ENCODE data around the gene ABR.
"Not testable (repeated sequence)": the region's sequence is repeated elsewhere in the genome, so short reads cannot be mapped to it uniquely, and the experiment has no call there.

ABR gene

DNA sequence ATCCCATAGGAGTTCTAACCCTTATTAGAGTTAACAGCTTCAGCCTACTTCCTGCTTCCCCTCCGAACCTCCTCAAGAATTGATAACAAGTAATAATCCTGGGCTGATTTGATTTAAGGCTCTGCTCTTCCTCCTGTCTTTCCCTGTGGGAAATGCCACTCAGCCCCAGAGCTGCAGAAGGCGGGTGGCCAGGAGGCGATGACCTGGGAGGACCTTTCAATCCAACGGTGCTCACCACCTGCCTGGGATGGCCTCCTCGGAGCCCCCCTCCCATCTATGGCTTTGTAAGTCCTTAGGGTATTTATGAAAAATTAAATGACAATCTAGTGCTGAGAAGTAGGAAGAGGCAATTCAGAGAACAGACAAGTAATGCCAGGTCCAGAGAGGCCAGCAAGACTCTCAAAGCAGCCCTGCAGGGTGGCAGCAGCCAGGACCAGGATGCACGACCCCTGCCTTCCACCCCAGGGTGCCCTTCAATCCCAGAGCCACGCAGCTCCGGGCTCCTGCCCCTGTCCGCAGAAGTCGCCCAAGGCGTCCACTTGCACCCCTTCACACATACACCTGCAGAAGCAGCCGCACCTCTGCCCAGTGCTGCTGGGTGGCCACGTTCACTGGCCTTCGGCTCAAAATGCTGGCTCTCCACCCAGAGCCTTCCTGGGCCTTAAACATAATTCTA is 34.3 kb downstream of the ABR start:
- no peak for DNase-seq

DNA sequence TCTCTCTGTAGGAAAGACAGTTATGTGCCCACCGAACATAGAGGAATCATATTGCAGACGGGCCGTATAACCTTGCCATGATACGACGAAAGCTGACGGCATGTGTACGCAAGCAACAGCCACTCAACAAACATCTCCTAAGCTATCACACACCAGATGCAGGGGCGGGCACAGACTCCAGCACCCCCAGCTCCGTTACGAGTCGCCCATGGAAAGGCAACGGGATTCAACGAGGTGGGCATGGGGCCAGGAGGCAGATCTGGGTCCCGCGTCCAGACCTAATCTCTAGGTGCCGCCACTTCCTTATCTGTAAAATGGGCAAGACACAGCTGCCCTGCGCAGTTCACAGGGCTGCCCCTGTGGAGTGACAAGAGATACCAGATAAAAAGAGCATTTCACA is 35.6 kb downstream of the ABR start:
- no peak for DNase-seq

DNA sequence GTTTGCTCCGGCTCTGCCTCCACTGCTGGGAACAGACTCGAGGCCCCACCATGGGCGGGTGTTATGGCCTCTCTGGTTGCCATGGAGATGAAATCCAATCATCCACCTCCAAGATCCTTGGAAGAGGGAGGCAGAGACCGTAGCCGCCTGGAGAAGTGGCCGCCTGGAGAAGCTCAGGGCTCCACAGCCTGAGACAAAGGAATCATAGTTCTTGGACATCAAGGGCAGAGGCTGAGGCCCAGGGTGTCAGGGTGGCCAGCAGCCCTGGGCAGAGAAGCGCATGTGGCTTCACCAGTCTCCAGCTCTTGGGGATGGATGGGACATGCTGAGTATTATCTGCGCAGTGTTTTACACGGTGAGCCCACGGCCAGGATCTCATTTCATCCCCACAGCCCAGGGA is 36.2 kb downstream of the ABR start:
- DNase-seq: peak; percentile 41

DNA sequence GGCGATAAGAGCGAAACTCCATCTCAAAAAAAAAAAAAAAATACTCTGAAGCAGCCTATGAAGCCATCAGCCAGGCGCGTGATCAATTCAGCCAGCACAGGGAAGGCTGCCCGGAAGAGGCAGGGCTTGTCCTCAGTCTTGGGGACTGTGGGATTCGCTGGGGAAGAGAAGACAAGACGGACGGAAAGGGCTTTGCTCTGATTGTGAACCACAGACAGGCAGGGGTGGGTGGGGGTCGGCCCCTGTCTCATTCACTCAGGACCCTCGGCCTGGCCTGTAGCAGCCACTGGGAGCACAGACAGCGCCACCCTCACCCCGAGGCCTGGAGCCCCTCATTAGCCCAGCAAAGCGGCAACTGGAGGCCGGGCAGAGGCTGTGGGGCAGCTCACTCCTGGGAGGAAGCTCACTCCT is 37.2 kb downstream of the ABR start:
- no peak for DNase-seq

DNA sequence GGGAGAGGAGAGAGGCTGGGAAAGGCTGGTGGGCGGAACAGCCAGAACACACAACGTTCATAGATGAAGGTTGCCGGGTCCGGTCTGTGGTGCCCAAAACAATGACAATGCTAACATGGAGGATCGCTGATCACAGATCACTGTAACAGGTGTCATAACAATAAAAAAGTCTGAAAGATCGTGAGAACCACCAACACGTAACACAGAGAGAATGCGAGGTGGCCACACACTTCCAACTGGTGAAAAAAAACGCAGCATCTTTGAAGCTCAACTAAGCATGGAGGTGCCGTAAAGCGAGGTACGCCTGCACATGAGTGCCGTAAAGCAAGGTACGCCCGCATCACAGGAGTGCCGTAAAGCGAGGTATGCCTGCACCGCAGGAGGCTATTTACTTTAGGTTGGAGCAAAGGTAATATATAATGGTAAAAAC is 42.3 kb downstream of the ABR start:
- no peak for DNase-seq

DNA sequence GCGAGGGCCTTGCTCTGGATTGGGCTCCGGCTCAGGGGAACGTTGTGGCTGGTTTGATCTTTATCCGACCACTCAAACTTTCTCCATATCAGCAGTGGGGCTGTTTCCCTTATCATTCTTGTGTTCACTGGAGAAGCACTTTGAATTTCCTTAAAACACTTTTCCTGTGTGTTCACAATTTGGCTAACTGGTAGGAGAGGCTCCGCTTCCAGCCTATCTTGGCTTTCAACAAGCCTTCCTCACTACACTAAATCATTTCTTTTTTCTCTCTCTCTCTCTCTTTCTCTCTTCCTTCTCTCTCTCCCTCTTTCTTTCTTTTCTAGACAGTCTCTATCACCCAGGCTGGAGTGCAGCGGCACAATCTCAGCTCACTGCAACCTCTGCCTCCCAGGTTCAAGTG is 43.0 kb downstream of the ABR start:
- no peak for DNase-seq

DNA sequence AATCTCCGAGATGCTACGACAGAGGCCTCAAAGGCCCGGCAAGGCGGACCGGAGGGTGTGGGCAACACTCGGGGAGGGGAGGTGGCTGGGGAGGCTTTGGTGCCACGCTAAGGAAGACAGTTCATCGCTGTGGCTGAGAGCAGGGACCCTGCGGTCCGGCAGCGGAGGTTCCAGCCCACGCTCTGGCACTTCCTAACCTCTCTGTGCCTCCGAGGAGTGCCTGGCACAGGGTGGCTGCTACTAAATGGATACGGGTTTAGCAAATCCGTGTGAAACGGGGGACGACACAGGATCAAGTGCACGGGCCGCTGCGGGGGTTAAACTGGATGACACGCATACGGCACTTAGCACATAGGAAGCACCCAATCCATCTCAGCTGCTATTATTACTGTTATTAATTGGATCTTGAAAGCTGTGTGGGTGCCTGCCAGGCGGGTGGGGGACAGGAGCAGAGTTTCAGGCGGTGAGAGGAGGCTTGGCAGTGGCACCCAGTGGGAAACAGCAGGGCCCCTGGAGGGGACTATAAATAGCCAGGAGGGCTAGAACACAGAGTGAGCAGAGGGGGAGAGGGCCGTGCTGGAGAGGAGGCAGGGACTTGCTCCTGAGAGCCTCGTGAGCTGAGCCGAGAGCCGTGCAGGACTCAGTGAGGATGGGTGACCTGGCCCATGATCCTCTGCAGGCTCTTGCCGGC is 45.0 kb downstream of the ABR start:
- DNase-seq: no peak

DNA sequence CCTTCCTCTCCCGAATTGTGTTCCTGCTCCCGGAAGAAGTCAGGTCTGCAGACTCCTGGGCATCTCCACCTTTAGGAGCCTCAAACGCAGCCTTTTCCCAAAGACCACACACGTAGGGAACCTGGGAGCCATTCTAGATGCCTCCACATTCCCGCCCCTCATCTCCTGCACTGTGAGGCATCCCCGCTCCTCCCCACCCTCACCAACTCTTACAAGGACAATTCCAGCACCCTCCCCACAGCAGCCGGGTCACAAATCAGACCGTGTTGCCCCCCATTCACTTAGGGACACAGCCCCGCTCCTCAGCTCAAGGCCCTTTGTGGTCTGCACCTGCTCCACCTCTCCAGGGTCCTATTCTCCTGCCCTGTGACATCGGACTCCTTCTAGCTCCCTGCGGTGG is 49.6 kb downstream of the ABR start:
- no peak for DNase-seq

DNA sequence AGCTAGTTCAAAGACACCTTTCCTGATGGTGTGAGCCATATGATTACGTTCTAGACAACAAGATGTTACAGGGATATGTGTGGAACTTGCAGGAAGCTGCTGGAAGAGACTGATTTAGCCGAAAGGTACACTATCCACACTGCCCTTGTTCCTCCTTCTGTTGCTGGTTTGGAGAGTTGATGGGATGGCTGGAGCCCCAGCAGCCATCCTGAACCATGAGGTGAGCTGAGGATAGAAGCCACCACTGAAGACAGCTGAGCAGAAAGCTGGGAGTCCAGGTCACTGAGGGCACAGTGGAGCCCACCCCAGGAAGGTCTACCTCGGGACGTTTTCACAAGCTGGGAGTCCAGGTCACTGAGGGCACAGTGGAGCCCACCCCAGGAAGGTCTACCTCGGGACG is 51.3 kb downstream of the ABR start:
- DNase-seq: not testable (repeated sequence)

DNA sequence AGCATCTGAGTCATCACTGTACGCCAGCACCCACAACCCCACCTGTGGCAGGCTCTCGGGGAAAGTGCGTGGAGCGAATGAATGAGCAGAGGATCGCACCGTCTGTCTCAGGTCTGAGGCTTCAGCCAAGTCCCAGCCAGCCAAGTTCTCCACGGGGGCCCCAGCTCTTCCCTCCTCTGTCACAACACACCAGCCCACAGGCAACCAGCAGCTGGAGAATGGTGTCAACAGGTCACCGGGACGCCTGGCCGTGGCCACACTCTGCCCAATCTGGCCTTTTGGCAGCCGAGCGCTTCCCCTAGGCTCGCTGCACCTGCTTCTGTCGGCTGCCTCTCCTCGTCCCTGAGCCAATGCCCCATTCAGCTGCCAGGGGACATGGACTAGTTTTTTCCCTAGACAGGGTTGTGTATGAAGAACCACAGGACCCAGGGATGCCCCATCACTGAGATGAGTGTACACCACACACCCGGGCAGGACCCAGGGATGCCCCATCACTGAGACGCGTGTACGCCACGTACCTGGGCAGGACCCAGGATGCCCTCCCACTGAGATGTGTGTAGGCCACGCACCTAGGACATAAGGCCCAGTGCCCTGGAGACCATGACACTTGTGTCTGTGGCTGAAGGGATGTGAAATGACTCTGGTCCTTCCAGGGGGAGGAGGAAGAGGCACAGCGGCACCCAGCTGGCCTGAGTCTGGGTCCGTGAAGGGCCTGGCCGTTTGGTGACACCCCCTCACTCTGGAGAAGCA is 52.8 kb downstream of the ABR start:
- DNase-seq: no peak

DNA sequence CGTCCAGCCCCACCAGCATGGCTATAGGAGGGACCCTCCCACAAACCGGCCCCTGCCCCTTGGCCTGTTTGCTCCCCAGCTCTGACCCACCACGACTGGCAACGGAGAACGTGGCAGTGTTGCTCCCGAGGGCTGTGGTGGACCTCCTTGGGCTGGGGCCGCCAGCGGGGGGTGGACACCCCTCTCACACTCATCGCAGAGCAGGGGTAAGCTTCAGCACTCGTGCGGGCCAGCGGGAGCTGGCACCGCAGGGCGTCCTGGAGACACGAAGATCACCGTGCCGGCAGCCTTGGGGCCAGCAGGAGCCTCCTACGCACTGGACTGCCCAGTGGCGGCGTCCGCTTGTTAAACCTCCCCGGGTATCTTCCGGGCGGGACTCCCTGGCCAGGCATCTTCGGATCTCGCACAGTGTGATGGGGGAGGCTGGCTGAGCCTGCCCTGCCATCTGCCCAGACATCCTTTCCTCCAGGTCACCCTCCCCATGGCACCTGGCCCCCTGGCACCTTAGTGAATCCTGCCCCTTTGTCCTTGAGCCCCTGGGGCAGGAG is 53.5 kb downstream of the ABR start:
- no peak for DNase-seq

DNA sequence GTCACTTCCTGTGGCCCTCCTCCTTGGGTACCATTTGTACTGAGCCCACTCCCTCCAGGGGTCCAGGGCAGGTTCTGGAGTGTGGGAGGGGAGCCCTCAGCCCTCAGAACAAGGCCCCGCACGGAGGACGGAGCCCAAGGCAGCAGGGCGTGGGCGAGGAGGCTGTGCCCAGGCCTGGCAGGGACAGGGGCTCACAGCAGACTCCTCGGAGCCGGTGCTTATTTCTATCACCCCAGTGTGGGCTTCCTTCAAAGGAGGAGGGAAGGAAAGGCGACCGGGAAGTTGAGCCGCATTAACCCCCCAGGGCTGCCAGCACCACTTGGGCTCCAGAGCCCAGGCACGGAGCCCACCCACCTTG is 54.0 kb downstream of the ABR start:
- no peak for DNase-seq

DNA sequence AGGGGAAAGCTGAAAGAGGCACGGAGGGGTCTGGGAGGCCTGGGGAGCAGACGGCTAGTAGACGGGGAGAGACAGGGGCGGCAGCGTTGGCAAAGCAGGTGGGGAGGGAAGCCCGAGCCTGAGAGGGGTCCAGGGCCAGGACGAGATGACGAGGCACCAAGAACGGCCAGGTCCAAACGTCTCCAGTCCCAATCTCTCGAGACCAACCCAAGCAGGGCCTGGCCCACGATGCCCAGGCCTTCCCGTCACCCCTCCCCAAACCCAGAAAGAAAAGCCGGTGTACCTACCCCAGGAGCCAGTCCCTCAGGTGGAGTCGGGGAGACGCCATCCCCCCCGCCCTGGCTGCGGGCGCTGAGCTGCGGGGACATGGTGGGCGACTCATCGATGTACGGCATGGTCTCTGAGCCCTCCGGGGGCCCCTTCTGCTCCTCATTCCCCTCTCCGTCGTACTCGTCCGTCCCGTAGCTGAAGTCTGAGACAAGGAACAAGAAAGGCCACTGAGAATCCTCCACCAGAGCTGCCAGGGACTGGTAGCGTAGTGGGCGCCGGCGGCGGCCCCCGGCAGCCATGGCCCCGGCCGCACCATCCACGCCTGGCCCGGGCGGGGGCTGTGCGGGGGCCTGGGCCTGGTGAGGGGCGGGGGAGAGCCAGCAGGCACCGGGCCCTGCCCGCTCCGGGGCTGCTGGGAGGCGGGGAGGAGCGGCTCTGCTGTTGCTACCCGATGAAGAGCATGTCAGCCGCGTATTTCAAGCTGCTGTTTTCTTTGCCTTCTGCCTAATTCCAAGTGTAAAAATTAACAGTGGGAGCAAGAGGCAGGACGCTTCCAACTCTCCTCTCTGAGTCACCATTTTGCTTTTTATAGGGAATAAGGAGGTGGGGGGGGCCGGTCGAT is 54.6 kb downstream of the ABR start:
- DNase-seq: no peak

DNA sequence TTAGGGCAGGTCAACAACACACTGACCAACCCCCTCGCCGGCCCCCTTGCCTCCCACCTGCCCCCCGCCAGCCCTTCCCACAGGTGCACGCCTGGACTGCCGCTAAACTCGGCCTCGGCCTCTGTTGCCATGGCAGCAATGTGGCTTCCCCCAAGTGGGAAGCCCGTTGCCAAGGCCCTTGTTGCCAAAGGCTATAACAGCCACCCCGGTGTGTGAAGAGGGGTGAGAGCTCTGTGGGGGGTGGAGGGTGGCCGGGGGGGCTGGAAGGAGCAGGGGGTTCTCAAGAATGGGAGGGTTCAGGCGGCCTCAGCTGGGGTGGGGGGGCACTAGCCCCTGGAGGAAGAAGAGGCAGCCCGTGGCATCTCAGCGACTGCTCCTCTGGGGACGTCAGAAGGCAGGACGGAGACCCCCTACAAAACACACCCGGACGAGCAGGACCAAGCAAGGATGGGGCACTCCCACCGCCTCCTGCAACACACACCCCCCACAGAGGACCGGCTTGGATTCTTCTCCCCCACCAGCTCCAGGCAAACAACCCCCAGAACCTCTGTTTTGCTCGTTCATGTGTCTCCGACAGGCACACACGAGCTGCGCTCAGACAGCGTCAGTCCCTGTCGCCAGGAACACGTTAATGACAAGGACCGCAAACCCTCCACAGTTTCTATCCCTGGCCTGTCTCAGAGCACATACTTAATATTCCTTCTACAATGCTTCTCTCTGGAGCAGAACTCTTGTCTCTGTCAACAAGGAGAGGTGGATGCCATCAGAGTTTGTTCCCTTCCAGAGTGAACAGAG is 55.7 kb downstream of the ABR start:
- DNase-seq: peak; percentile 41

DNA sequence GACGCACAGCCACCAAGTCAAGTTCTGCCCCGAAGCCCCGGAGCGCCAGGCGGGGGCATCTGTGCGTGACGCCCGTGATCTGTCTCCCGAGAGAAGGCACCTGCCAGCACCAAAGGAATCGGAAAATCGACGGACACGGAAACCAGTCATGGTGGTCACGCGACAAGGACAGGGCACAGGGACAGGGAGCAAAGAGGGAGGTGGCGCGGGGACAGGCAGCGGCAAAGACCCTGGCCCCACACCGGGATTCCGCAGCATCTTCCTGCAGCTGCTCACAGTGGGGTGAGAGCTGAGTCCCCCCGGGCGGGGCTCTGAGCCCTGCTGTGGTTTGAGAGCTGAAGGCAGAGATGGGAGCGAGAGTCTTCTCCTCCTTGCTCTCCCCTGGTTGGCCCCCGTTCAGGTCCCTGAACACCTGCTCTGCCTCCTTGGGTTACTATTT is 56.4 kb downstream of the ABR start:
- DNase-seq: peak; percentile 41

DNA sequence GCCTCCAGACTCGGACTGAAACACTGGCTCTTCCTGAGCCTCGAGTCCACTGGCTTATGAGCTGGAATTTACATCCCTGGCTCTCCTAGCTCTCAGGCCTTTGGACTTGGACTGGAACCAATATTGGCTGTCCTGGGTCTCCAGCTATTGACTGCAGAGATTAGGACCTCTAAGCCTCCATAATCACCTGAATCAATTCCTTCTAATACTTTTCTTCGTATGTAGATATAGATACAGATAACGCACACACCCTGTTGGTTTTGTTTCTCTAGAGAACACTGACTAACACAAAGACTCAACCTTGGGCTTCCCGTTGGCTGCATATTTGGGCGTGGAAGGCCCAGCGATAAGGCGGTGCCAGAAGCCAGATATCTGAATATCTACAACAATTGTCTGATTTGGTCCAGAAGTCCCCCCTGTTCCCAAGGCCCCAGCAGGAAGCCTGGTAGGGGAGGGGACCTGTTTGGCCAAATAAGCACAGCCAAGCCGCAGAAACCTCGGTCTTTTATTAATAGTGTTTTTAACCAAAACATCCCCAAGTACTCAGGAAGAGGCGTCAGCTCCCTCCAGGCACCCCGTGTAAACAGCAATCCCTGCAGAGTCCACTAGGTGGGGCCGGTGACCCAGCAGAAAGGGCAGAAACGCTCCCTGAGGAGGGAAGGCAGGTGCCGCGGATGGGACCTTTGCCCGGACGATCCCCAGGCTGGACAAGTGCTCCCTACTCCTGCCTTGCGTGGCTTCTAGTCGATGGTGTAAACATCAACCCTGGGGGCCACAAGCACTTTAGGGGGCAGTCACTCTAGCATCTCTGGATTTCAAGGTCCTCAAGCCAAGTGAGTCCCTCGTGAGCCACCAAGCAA is 57.0 kb downstream of the ABR start:
- DNase-seq: peak; percentile 29

DNA sequence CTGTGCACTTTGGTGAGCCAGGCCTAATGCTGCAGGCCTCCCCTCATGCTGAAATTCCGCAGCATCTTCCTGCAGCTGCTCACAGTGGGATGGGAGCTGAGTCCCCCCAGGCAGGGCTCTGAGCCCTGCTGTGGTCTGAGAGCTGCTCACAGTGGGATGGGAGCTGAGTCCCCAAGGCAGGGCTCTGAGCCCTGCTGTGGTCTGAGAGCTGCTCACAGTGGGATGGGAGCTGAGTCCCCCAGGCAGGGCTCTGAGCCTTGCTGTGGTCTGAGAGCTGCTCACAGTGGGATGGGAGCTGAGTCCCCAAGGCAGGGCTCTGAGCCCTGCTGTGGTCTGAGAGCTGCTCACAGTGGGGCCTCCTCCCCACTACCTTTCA is 58.4 kb downstream of the ABR start:
- DNase-seq: not testable (repeated sequence)

DNA sequence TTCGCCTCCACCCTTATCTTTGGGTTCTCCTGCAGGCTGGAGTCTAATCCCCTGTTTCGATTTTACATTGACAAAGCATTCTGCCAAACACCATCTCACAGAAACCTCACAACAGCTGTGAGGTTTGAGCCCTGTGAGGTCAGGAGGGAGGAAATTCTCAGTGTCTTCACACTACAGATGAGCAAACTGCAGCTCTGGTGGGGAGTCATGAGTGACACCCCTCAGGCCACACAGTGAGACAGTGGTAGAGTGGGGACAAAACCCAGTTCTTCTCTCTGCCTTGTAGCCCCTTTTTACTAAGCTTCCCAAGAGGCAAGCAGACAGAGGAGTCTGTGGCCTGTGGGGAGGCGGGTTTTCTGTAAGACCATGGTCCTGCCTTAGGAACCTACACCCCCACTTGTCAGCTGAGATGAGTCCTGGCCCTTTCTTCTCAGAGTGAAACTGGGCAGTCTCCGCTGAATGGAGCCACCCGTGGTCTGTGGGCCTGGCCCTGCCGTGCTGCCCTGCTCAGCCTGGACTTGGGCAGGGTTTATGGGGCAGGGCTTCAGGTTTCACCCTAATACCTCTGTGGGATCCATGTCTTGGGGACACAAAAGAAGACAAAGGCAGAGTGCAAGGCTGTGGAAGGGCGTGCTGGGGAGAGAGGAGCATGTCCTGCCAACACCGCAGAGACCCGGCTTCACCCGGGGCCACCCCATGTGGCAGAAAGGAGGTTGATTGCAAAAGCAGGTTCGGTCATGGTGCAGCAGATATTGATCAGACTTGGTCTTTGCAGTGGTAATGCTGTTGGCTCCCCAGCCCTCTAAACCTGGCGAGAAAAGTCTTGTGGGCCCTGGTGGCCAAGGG is 59.0 kb downstream of the ABR start:
- DNase-seq: no peak

DNA sequence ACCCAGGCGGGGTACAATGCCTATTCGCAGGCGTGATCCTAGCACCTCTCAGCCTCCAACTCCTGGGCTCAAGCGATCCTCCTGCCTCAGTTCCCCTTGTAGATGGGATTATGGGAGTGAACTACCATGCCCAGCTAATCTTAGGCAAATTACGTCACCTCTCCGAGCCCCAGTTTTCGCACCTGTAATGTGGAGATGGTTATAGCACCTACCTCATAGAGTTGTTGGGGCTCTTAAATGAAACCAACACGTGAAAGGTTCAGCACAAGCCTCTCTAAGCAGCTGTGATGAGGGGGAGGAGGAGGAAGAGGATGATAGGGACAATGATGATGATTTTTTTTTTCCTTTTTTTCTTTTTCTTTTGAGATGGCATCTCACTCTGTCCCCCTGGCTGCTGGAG is 59.9 kb downstream of the ABR start:
- no peak for DNase-seq

DNA sequence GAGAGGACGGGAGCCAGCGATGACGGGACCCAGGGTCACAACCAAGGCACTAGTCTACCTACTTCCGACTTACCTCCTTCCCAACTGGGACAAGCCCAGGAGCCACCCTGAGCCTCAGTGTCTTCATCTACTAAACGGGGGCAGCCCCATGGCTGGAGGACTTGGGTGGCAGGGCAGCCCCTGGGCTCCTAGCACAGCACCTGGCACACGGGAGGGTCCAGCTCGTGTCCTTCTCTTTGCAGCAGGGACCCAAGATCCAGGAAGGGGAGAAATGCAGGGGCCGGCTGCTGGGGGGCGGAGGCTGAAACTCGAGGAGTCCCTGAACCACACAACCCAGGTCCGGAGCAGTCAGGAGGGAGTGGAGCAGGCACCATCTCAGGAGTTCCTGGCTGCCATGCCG is 63.2 kb downstream of the ABR start:
- no peak for DNase-seq

Measured in DMS79 (cell line).